ENCODE data around the gene ZNF19. TPM values are rescaled to one million over a fixed set of nuclear protein-coding genes. Genes with fewer than 3 reads are reported as not detected.

The ZNF19 gene
- total and polyA plus RNA-seq, 2 donors (not counting 3 experiments of a cell fraction or from before 2014, with no cell fraction given), result 0.98 to 2.6 TPM

GRCh38 chr16:71449020-71449419, 40.1 kb downstream of the ZNF19 start:
- no peak for FAIRE-seq
- H3K9ac ChIP-seq (replicated peaks; ENCODE audit: extremely low read depth, insufficient read depth, low read length), result no peak overlapping the region
- no peaks in the 10 kb centered on the region for H4K20me1 ChIP-seq (replicated peaks; ENCODE audit: control insufficient read depth, extremely low read depth, insufficient read depth, low read length)
- no peak overlapping the region for H3K27ac ChIP-seq (ENCODE audit: insufficient read depth, low read depth, low read length)
- no peak overlapping the region for H2AFZ ChIP-seq (ENCODE audit: low read depth, low read length)
- BruUV-seq (replicated peaks), result no TSS peak
- peaks cover 17% of the 10 kb centered on the region for H3K9me3 ChIP-seq (replicated peaks; ENCODE audit: control insufficient read depth, insufficient read depth, low read length)
- ChIA-PET POLR2A (no interaction called here), CTCF (no interaction called here)
- TF ChIP-seq POLR2AphosphoS5 (IDR thresholded peaks at IDR 0.05; ENCODE audit: insufficient read depth, low read depth, low read length), result no peak
- no peak for TF ChIP-seq CTCF (IDR thresholded peaks at IDR 0.05; ENCODE audit: extremely low read depth in 1 of 2, insufficient read depth in 1 of 2, low read depth in 1 of 2, low read length in 2 of 2)
- no peak for TF ChIP-seq JUN (IDR thresholded peaks at IDR 0.05; ENCODE audit: borderline replicate concordance, insufficient read depth, insufficient read length, low read depth)
- TF ChIP-seq GATA2 (IDR thresholded peaks at IDR 0.05; ENCODE audit: insufficient read depth, insufficient read length, low read depth, low read length), result no peak
- TF ChIP-seq POLR2A (IDR thresholded peaks at IDR 0.05; ENCODE audit: low read depth, low read length), result no peak
- no peak for TF ChIP-seq MYC (IDR thresholded peaks at IDR 0.05; ENCODE audit: low read depth, low read length)
- TF ChIP-seq MAX (IDR thresholded peaks at IDR 0.05; ENCODE audit: insufficient read depth, insufficient read length), result no peak
- no peak for TF ChIP-seq FOS (IDR thresholded peaks at IDR 0.05; ENCODE audit: borderline replicate concordance, insufficient read depth, low read length)
- TF ChIP-seq EZH2 (IDR thresholded peaks at IDR 0.05; ENCODE audit: borderline replicate concordance, low read depth, low read length, severe bottlenecking), result no peak
- no peaks in the 10 kb centered on the region for H3K9me1 ChIP-seq (replicated peaks; ENCODE audit: control insufficient read depth, extremely low read depth, insufficient read depth, low read length)
- no peak overlapping the region for H3K4me3 ChIP-seq (replicated peaks in 1 of 3; ENCODE audit: insufficient read depth in 1 of 3, low read depth in 1 of 3, low read length in 3 of 3)
- no peaks in the 10 kb centered on the region for H3K79me2 ChIP-seq (ENCODE audit: control insufficient read depth, insufficient read depth, low read length)
- H3K36me3 ChIP-seq (ENCODE audit: control insufficient read depth in 2 of 2, extremely low read depth in 1 of 2, insufficient read depth in 2 of 2, low read length in 2 of 2), result peaks cover 6 to 8% of the 10 kb centered on the region in 2 experiments
- H3K27me3 ChIP-seq (ENCODE audit: control insufficient read depth in 2 of 2, insufficient read depth in 2 of 2, low read length in 2 of 2), result no peaks in the 10 kb centered on the region
- dilution Hi-C loops (cut with MboI; ENCODE audit: extremely low pct_ligation_motif_present, low sequenced_read_pairs), result no loop called here
- H3K4me1 ChIP-seq (ENCODE audit: control insufficient read depth, extremely low read depth, insufficient read depth, low read length), result no peaks in the 10 kb centered on the region
- intact Hi-C loops (cut with micrococcal nuclease), result no loop called here
- H3K4me2 ChIP-seq (ENCODE audit: insufficient read depth, low read length), result no peak overlapping the region
- no peak for DNase-seq (ENCODE audit: low read depth, low spot score)

Measured in endothelial cell of umbilical vein (primary cell).